ENCODE measurements around the gene KRTAP4-16.
"Not testable (repeated sequence)": the region's sequence is repeated elsewhere in the genome, so short reads cannot be mapped to it uniquely, and the experiment has no call there.

KRTAP4-16 gene

GRCh38 chr17:41101586-41102259 lies at the start of gene KRTAP4-16:
TSS of gene KRTAP4-16 (minus strand) at chr17:41102209. CDS start at chr17:41102209, 0 bp downstream.
- DNase-seq, result no peak

GRCh38 chr17:41151525-41151924 lies 49.5 kb upstream of the KRTAP4-16 start:
- DNase-seq, result no peak

DNA sequence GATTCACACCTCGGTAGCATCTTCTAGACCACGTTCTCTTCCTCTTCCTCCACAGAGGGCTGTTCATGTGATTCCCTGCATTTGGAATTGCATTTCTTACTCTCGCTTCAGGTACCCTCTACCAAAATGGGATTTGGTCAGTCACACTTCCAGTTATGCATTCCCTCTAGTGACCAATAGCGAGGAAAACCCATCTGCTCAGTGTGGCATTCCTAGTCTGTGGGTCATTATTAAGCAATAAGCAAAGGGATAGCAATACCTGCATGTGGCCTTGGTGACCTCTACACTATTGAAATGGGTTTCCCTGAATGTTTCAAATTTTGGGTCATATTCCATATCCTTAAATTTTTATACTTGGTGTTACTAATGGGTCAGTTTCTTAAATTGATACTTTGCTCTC lies 48.0 kb upstream of the KRTAP4-16 start:
- DNase-seq, result no peak

DNA sequence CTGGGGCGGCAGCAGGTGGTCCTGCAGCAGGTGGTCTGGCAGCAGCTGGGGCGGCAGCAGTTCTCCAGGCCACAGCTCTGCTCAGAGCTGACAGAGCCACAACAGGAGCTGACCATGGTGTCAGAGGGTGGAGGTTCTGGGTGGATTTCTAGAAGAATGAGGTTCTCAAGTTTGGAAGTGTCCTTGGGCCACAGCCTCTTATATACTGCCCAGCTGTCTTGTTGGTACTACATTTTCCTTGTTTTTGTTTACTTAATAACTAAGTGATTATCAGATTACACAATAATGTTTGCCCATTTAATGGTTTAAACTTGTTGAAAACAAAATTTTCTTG lies 47.6 kb upstream of the KRTAP4-16 start, which contains the start of gene KRTAP4-5:
KRTAP4-5 (minus strand) TSS at position 174 of the 334 bp plus-strand sequence; CDS start at position 116, 58 bp downstream.
- DNase-seq, result no peak

DNA sequence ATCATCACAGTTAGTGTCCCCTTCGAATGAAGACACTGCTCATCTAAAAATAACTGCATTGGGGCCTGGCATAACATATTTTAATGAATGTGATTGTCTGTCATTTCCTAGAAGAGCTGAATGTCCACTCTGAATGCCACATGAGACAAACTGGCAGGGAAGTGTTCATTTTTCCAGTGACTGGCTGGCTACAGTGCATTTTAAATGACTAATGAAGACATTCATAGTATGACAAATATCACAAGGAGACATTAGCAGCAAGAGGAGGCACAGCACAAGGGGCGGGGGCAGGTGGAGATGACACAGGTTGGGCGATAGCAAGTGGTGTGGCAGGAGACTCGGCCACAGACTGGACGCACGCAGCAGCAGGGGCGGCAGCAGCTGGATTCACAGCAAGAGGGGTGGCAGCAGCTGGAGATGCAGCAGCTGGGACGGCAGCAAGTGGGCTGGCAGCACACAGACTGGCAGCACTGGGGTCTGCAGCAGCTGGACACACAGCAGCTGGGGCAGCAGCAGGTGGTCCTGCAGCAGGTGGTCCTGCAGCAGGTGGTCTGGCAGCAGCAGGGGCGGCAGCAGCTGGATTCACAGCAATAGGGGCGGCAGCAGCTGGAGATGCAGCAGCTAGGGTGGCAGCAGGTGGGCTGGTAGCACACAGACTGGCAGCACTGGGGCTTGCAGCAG lies 47.1 kb upstream of the KRTAP4-16 start:
- DNase-seq, result not testable (repeated sequence)

DNA sequence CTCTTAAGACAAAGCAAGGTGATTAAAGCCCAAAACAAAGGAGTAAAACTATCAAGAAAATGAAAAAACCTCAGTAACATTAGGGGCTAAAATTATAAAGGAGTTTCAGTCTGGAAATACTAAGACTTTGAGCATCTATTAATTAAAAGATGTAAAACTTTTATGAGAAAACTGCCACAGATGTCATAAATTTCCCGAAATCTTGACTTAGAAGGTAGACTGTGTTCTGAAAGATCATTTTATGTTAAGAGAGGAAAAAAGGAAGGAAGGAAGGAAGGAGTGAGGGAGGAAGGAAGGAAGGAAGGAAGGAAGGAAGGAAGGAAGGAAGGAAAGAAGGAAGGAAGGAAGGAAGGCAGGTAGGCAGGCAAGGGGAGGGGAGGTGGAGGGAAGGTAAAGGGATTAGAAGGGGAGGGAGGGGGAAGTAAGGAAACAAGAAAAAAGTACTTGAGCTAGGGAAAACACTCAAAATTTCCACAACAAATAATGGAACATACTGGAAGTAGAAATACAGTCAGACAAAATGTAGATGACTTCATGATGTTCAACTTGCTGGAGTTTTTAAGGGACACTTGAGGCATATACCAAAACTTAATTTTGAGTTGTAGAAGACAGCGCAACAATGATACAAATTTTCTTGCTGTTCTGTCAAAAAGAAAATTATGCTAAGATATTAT lies 45.7 kb upstream of the KRTAP4-16 start:
- no peak for DNase-seq

DNA sequence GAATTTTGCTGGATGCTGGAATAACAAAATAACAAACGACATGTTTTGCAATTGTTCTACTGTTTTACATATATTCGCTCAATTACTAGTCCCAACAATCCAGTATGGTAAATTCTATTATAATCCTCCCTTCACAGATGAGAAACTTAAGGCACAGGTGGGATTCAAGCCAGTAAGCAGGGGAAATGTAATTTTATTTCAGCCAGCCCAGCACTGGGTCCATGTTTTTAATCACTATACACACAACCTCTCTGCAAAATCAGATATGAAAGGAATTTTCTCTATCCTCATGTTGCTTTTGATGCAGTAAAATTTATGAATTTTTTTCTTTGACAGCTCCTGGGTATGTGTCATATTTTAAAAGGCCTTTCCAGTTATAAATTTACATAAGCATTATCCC lies 43.3 kb upstream of the KRTAP4-16 start:
- DNase-seq, result no peak

GRCh38 chr17:41144846-41145245 lies 42.8 kb upstream of the KRTAP4-16 start:
- no peak for DNase-seq

DNA sequence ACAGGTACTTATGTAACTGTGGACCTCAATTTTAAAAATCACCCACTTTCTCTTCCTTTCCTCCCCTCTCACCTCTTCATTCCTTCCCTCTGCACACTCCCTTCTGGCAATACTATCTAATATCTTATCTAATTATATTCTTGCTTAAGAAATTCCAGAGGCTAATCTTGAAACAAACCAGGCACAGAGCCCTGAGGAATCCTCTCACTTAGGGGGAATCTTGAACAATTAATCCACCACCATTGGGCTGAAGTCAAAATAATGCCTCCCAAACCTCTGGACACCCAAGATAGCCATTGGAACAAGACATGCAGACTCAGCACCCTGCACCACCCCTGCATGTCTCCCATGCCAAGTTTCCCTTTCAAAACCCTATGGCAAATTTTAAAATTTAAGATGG lies 39.4 kb upstream of the KRTAP4-16 start:
- DNase-seq, result no peak

- DNase-seq, result no peak
Measured at GRCh38 chr17:41140360-41141131, 38.5 kb upstream of the KRTAP4-16 start, which contains the start of gene KRTAP4-6. TSS of gene KRTAP4-6 (minus strand) at chr17:41140544. CDS start at chr17:41140487, 57 bp downstream.

- DNase-seq, result not testable (repeated sequence)
Measured at GRCh38 chr17:41139865-41140264, 37.9 kb upstream of the KRTAP4-16 start.

- DNase-seq, result no peak
Measured at GRCh38 chr17:41133880-41134735, 32.1 kb upstream of the KRTAP4-16 start.

DNA sequence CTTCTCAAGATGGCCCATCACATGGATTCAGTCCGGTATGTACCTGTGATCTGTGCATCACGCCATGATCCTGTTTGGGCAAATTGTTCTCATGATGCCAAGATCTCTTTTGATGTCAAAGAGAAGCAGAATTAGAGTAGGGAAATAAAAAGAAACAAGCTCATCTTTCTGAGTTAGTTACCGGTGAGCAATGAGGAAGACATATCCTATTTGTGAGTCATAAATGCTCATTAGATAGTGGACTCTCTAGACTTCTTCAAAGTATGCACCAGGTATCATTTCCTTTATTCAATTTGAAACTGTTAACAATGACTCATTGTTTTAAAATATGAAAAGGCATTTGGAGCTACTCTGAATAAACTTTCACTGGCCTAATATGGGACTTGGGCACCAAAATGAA lies 30.0 kb upstream of the KRTAP4-16 start:
- DNase-seq, result no peak

- no peak for DNase-seq
Measured at GRCh38 chr17:41127371-41127770, 25.4 kb upstream of the KRTAP4-16 start.

DNA sequence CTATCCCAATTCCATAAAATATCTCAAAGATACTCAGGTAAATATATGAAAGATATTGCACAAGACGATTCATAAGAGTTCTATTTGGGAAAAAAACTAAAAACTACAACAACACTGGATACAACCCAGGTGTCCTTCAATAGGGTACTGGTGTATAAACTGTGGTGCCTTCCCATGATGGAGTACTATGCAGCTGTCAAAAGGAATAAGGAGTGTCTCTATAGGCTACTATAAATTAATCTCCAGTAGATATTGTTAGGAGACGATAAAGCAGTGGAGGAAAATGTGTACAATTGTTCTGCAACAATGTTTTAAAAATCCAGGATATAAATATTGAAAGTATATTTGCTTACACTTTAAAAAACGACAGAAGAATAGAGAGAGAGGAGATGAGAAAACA lies 24.4 kb upstream of the KRTAP4-16 start:
- DNase-seq, result no peak

- no peak for DNase-seq
Measured at GRCh38 chr17:41125064-41125463, 23.1 kb upstream of the KRTAP4-16 start.

DNA sequence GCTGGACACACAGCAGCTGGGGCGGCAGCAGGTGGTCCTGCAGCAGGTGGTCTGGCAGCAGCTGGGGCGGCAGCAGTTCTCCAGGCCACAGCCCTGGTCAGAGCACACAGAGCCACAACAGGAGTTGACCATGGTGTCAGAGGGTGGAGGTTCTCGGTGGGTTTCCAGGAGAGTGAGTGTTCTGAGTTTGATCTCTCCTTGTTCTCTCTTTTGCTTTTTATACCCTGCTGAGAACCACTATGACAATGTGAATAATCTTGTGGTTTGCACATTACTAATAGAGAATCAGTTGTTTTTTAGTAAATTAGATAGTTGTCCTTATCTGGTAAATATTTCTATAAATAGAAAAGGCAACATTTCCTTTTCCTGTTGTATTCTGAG lies 22.0 kb upstream of the KRTAP4-16 start, which contains the start of gene KRTAP4-12:
KRTAP4-12 (minus strand) TSS at position 192 of the 381 bp plus-strand sequence; CDS start at position 132, 60 bp downstream.
- not testable (repeated sequence) for DNase-seq

DNA sequence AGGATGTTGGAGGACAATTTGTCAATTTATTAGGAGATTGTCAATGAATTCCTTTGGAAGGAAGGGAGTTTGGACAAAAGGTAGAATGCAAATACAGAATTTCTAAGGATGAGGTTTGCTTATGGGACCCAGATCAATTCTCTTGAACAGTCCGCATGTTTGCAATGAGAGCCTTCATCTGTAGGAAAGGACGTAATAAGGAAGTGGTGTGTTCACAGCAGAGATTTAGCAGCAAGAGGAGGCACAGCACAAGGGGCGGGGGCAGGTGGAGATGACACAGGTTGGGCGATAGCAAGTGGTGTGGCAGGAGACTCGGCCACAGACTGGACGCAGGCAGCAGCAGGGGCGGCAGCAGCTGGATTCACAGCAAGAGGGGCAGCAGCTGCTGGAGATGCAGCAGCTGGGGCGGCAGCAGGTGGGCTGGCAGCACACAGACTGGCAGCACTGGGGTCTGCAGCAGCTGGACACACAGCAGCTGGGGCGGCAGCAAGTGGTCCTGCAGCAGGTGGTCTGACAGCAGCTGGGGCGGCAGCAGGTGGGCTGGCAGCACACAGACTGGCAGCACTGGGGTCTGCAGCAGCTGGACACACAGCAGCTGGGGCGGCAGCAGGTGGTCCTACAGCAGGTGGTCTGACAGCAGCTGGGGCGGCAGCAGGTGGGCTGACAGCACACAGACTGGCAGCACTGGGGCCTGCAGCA lies 21.4 kb upstream of the KRTAP4-16 start:
- DNase-seq, result not testable (repeated sequence)

DNA sequence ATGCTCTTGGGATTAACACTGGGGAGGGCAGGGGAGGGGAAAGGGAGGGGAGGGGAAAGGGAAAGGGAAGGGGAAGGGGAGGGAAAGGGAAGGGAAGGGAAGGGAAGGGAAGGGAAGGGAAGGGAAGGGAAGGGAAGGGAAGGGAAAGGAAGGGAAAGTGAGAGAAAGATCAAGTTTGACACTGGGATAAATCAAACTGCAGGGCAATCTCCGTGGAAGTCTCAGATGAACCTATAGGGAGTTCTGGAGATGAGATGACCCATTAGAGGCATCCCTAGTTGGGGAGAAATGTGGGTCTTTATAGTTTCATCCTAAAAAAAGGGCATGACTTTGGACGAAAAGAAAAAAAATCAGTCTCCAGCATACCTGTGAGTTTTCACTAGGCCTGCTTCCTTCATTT lies 19.7 kb upstream of the KRTAP4-16 start:
- DNase-seq, result no peak

DNA sequence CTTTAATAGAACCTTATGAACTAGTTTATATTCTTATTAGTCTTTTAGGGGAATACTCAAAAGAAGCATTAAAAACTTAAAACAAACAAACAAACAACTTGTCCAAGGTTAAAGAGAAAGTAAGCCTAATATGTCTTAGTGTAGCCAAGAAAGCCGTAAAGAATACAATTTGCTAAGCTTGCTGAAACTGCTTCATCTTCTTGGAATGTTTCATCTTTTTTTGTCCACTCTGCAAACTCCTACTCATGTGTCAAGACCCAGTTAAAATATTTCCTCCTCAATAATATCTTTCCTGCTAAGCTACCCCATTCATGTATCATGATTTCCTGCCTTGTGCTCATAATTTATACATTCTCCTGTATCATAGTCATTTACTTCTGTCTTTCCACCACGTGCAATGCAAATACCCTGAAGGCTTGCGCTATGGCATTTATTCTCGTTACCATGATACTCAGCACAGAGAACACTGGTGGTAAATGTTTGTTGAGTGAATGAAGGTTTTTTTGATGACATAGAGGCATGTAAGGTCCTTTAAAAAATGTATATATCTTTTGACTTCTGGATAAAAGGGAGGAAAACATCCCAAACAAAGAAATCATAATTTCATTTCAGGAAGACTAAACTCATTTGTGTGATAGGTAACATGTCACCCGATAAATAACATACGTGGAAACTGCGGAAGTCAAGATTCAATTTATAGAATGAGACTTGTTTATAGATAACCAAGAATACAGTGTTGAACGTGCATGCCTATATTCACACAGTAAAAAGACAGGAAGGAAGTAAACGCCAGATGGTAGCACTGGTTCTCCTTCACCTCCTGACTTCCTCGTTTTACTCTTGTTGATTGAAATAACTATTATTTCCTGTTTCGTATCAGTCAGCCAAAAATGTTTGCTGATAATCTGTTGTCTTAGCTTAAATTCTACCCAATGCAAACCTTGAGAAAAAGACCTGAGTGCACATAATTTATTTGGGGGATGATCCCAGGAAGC lies 18.0 kb upstream of the KRTAP4-16 start:
- not testable (repeated sequence) for DNase-seq
